ENCODE measurements around the gene NANOS1.

Gene NANOS1

DNA sequence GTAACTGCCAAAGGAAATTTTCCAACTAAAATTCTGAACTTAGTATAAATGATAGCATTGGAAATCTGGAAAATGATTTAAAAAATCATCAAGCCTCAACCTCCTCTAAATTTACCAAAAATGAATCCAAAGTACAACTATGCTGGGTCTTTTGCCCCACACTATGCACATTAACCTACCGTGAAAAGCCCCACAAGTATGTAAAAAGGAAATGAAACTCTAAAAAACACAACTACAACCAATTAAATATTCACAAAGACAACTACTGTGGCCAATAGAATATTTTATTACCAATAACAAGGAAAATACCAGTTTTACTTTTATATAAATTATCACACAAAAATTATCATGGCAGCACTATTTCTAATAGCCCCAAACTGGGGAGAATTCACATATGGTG lies 31.8 kb downstream of the NANOS1 start:
- H3K27me3 ChIP-seq = no peaks in the 10 kb centered on the region
- no peaks in the 10 kb centered on the region for H3K4me1 ChIP-seq (ENCODE audit: control insufficient read depth in 1 of 2, insufficient read depth in 1 of 2, low read depth in 1 of 2, low read length in 1 of 2)
- H3K4me3 ChIP-seq (ENCODE audit: low read depth in 1 of 2, low read length in 1 of 2) = no peak overlapping the region
- no peak overlapping the region for H3K27ac ChIP-seq
- TF ChIP-seq, protein P1, sequence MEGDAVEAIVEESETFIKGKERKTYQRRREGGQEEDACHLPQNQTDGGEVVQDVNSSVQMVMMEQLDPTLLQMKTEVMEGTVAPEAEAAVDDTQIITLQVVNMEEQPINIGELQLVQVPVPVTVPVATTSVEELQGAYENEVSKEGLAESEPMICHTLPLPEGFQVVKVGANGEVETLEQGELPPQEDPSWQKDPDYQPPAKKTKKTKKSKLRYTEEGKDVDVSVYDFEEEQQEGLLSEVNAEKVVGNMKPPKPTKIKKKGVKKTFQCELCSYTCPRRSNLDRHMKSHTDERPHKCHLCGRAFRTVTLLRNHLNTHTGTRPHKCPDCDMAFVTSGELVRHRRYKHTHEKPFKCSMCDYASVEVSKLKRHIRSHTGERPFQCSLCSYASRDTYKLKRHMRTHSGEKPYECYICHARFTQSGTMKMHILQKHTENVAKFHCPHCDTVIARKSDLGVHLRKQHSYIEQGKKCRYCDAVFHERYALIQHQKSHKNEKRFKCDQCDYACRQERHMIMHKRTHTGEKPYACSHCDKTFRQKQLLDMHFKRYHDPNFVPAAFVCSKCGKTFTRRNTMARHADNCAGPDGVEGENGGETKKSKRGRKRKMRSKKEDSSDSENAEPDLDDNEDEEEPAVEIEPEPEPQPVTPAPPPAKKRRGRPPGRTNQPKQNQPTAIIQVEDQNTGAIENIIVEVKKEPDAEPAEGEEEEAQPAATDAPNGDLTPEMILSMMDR (IDR thresholded peaks at IDR 0.05) = no peak
- H3K9me3 ChIP-seq = no peaks in the 10 kb centered on the region
- peaks cover 87% of the 10 kb centered on the region for H3K36me3 ChIP-seq

- TF ChIP-seq, protein P1 (IDR thresholded peaks at IDR 0.05) = no peak
- Histone ChIP-seq H3K4me1 (ENCODE audit: control insufficient read depth in 1 of 2, insufficient read depth in 1 of 2, low read depth in 1 of 2, low read length in 1 of 2) (no peaks in the 10 kb centered on the region), H3K4me3 (ENCODE audit: low read depth in 1 of 2, low read length in 1 of 2) (no peak overlapping the region), H3K36me3 (peaks cover 86% of the 10 kb centered on the region), H3K9me3 (no peaks in the 10 kb centered on the region), H3K27me3 (no peaks in the 10 kb centered on the region), H3K27ac (no peak overlapping the region)
Observed at GRCh38 chr10:119061926-119062325, 32.4 kb downstream of the NANOS1 start.

GRCh38 chr10:119070395-119071165 lies 41.1 kb downstream of the NANOS1 start:
- TF ChIP-seq, protein P1 (IDR thresholded peaks at IDR 0.05) = no peak
- Histone ChIP-seq H3K27me3 (no peaks in the 10 kb centered on the region), H3K4me1 (ENCODE audit: control insufficient read depth in 1 of 2, insufficient read depth in 1 of 2, low read depth in 1 of 2, low read length in 1 of 2) (no peaks in the 10 kb centered on the region), H3K27ac (no peak overlapping the region), H3K4me3 (ENCODE audit: low read depth in 1 of 2, low read length in 1 of 2) (no peak overlapping the region), H3K9me3 (no peaks in the 10 kb centered on the region), H3K36me3 (peaks cover 60% of the 10 kb centered on the region)

DNA sequence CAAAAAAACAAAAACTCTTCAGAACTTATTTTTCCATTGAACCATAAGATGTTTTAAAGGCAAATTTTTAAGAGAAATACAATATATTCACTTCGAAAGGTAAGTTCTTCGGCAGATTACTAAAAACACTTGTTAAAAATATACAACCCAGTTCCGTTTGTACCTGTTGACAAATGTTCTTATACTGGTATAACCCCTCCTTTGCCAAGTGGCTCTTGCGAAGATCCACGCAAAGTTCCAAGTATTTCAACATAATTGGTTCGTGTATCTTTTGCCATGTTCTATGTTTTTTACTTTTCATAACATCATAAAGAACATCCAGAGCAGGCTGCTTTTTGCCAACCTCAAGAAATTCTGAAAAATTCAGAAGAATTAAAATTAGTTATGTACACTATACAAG lies 44.1 kb downstream of the NANOS1 start:
- Histone ChIP-seq H3K4me1 (ENCODE audit: control insufficient read depth in 1 of 2, insufficient read depth in 1 of 2, low read depth in 1 of 2, low read length in 1 of 2) (peaks cover 17 to 25% of the 10 kb centered on the region in 2 experiments), H3K27ac (no peak overlapping the region), H3K4me3 (ENCODE audit: low read depth in 1 of 2, low read length in 1 of 2) (no peak overlapping the region), H3K27me3 (no peaks in the 10 kb centered on the region), H3K36me3 (peaks cover 39% of the 10 kb centered on the region), H3K9me3 (no peaks in the 10 kb centered on the region)
- TF ChIP-seq, protein P1 (IDR thresholded peaks at IDR 0.05) = no peak

- Histone ChIP-seq H3K27ac (peak overlapping the region; percentile 90), H3K36me3 (no peaks in the 10 kb centered on the region)
Observed at GRCh38 chr10:119078422-119079179, 49.1 kb downstream of the NANOS1 start.

More at GRCh38 chr10:119078422-119079179, 49.1 kb downstream of the NANOS1 start:
- Histone ChIP-seq H3K9me3 (no peaks in the 10 kb centered on the region), H3K4me3 (ENCODE audit: low read depth in 1 of 2, low read length in 1 of 2) (peak overlapping the region; percentile 89 to 96), H3K4me1 (ENCODE audit: control insufficient read depth in 1 of 2, insufficient read depth in 1 of 2, low read depth in 1 of 2, low read length in 1 of 2) (peaks cover 40 to 46% of the 10 kb centered on the region in 2 experiments), H3K27me3 (no peaks in the 10 kb centered on the region)
- TF ChIP-seq, protein P1 (IDR thresholded peaks at IDR 0.05) = no peak
